HG02870 (cell line): ENCODE data around the gene BIRC3.
"Not testable (repeated sequence)": the region's sequence is repeated elsewhere in the genome, so short reads cannot be mapped to it uniquely, and the experiment has no call there.

ENCODE experiments used
- ATAC-seq: cut with Tn5 transposase; IDR thresholded peaks from one replicate; pipeline ENCODE4 v1.9.1; 2021; ENCODE audit warnings: mild to moderate bottlenecking, moderate library complexity; ENCODE audit not compliant: unreplicated experiment

Gene BIRC3

GRCh38 chr11:102320679-102321078 lies 3.4 kb downstream of the BIRC3 start:
- ATAC-seq, result no peak

GRCh38 chr11:102322560-102322959 lies 5.3 kb downstream of the BIRC3 start:
- no peak for ATAC-seq

- ATAC-seq, result no peak
Measured at GRCh38 chr11:102323542-102324251, 6.4 kb downstream of the BIRC3 start.

- no peak for ATAC-seq
Measured at GRCh38 chr11:102325088-102325487, 7.8 kb downstream of the BIRC3 start.

- no peak for ATAC-seq
Measured at GRCh38 chr11:102328748-102329147, 11.5 kb downstream of the BIRC3 start.

GRCh38 chr11:102330231-102330630 lies 12.9 kb downstream of the BIRC3 start:
- ATAC-seq, result no peak

GRCh38 chr11:102331341-102331740 lies 14.1 kb downstream of the BIRC3 start:
- ATAC-seq, result no peak

- no peak for ATAC-seq
Measured at GRCh38 chr11:102332611-102332994, 15.3 kb downstream of the BIRC3 start.

- ATAC-seq, result no peak
Measured at GRCh38 chr11:102338479-102339010, 21.3 kb downstream of the BIRC3 start.

- not testable (repeated sequence) for ATAC-seq
Measured at GRCh38 chr11:102341311-102341710, 24.0 kb downstream of the BIRC3 start.

- peak; percentile 36 for ATAC-seq
Measured at GRCh38 chr11:102341844-102342318, 24.6 kb downstream of the BIRC3 start.

GRCh38 chr11:102343809-102344208 lies 26.5 kb downstream of the BIRC3 start:
- ATAC-seq, result no peak

GRCh38 chr11:102345904-102346303 lies 28.6 kb downstream of the BIRC3 start:
- peak; percentile 34 for ATAC-seq

GRCh38 chr11:102346456-102346747 lies 29.1 kb downstream of the BIRC3 start:
- no peak for ATAC-seq

- peak; percentile 78 for ATAC-seq
Measured at GRCh38 chr11:102346748-102347461, 29.6 kb downstream of the BIRC3 start, which contains the start of gene BIRC2. Gene BIRC2 (plus strand): TSS chr11:102347214. CDS start chr11:102349855, 2,641 bp downstream.

GRCh38 chr11:102347462-102348370 lies 30.4 kb downstream of the BIRC3 start:
- ATAC-seq, result peak; percentile 13

- ATAC-seq, result no peak
Measured at GRCh38 chr11:102357116-102357515, 39.8 kb downstream of the BIRC3 start.

- ATAC-seq, result no peak
Measured at GRCh38 chr11:102359372-102359771, 42.1 kb downstream of the BIRC3 start.

GRCh38 chr11:102360681-102361080 lies 43.4 kb downstream of the BIRC3 start:
- no peak for ATAC-seq

GRCh38 chr11:102361086-102362031 lies 44.1 kb downstream of the BIRC3 start:
- no peak for ATAC-seq
